Stimulated activated naive B cell treated with anti-CD40 and anti-IgM and Interleukin-4, amounts not matched to agents 10 μg/mL and 1 μg/mL and 100 μg/mL, for 72 hours (primary cell): Measurements from ENCODE around the gene RTTN.

Source experiments
- ATAC-seq, 2 donors: fragments of 150-1000 bp; cut with Tn5 transposase; replicated peaks; 2 replicates each; pipeline ENCODE4 v1.10.0; 2021; ENCODE audit warnings: moderate library complexity in 1 of 2
- DNase-seq: peaks from one replicate; pipeline ENCODE4 v3.0.0; 2021
- H3K27ac Mint-ChIP-seq: one replicate; pipeline ENCODE4 v1.8.0; 2022; ENCODE audit warnings: mild to moderate bottlenecking, mixed read lengths
- H3K27me3 Mint-ChIP-seq, 2 donors: one replicate each; pipeline ENCODE4 v1.8.0; 2022; ENCODE audit warnings: mixed read lengths in 2 of 2
- H3K36me3 Mint-ChIP-seq, 2 donors: one replicate each; pipeline ENCODE4 v1.8.0; 2022; ENCODE audit warnings: mixed read lengths in 2 of 2, mild to moderate bottlenecking in 1 of 2
- H3K4me1 Mint-ChIP-seq, 2 donors: one replicate each; pipeline ENCODE4 v1.8.0; 2022; ENCODE audit warnings: mixed read lengths in 2 of 2, mild to moderate bottlenecking in 1 of 2
- H3K4me3 Mint-ChIP-seq, 2 donors: one replicate each; pipeline ENCODE4 v1.8.0; 2022; ENCODE audit warnings: mild to moderate bottlenecking in 2 of 2, mixed read lengths in 2 of 2, moderate library complexity in 1 of 2
- H3K9me3 Mint-ChIP-seq, 2 donors: one replicate each; pipeline ENCODE4 v1.8.0; 2022; ENCODE audit warnings: mixed read lengths in 2 of 2, mild to moderate bottlenecking in 1 of 2

Gene RTTN

GRCh38 chr18:70228536-70228935 lies 23.0 kb upstream of the RTTN start:
- DNase-seq, result no peak
- H3K4me1 Mint-ChIP-seq, result peaks cover 0 to 6% of the 10 kb centered on the region in 2 donors
- no peak overlapping the region for H3K4me3 Mint-ChIP-seq
- peaks cover 21 to 29% of the 10 kb centered on the region in 2 donors for H3K27me3 Mint-ChIP-seq
- peaks cover 9 to 10% of the 10 kb centered on the region in 2 donors for H3K9me3 Mint-ChIP-seq
- no peaks in the 10 kb centered on the region for H3K36me3 Mint-ChIP-seq
- peak; percentile 56 to 68 for ATAC-seq
- H3K27ac Mint-ChIP-seq, result no peak overlapping the region

DNA sequence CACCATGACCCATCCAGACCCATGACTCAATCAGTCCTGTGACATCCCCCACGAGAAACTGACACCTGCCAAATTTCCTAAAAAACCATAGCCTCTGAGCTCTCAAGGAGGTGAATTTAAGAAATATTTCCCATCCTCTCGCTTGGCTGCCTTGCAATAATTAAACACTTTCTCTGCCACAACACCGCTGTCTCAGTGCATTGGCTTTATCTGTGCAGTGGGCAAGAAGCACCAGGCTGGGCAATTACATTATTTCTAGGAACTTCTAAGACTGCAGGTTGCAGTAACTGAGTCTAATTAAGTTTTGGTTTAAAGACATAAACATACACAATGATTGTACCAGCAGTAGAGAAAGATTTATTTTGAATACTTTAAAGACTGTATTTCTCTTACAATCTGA lies 22.0 kb upstream of the RTTN start:
- H3K4me3 Mint-ChIP-seq, result no peak overlapping the region
- H3K4me1 Mint-ChIP-seq, result peaks cover 0 to 6% of the 10 kb centered on the region in 2 donors
- peaks cover 18 to 34% of the 10 kb centered on the region in 2 donors for H3K27me3 Mint-ChIP-seq
- H3K27ac Mint-ChIP-seq, result no peak overlapping the region
- H3K9me3 Mint-ChIP-seq, result peaks cover 9 to 10% of the 10 kb centered on the region in 2 donors
- DNase-seq (no peak), ATAC-seq (no peak)
- H3K36me3 Mint-ChIP-seq, result no peaks in the 10 kb centered on the region

- DNase-seq (no peak), ATAC-seq (no peak)
- Mint-ChIP-seq H3K4me1 (no peaks in the 10 kb centered on the region), H3K36me3 (no peaks in the 10 kb centered on the region), H3K4me3 (no peak overlapping the region), H3K27ac (no peak overlapping the region), H3K9me3 (peaks cover 0 to under 1% of the 10 kb centered on the region in 2 donors), H3K27me3 (peaks cover 35 to 40% of the 10 kb centered on the region in 2 donors)
These were observed 16.4 kb upstream of the RTTN start for GRCh38 chr18:70221915-70222278.

GRCh38 chr18:70221156-70221914 lies 15.8 kb upstream of the RTTN start:
- Mint-ChIP-seq H3K27ac (no peak overlapping the region), H3K9me3 (no peaks in the 10 kb centered on the region), H3K36me3 (no peaks in the 10 kb centered on the region), H3K4me3 (no peak overlapping the region), H3K27me3 (peaks cover 39 to 40% of the 10 kb centered on the region in 2 donors), H3K4me1 (no peaks in the 10 kb centered on the region)
- DNase-seq (no peak), ATAC-seq (no peak)

GRCh38 chr18:70220628-70221027 lies 15.1 kb upstream of the RTTN start:
- H3K27me3 Mint-ChIP-seq, result peaks cover 40 to 42% of the 10 kb centered on the region in 2 donors
- no peaks in the 10 kb centered on the region for H3K9me3 Mint-ChIP-seq
- no peak for DNase-seq
- no peaks in the 10 kb centered on the region for H3K4me1 Mint-ChIP-seq
- no peak overlapping the region for H3K4me3 Mint-ChIP-seq
- no peaks in the 10 kb centered on the region for H3K36me3 Mint-ChIP-seq
- ATAC-seq, result no peak
- H3K27ac Mint-ChIP-seq, result no peak overlapping the region

- Mint-ChIP-seq H3K27me3 (peaks cover 45 to 46% of the 10 kb centered on the region in 2 donors), H3K36me3 (no peaks in the 10 kb centered on the region), H3K4me3 (no peak overlapping the region), H3K9me3 (no peaks in the 10 kb centered on the region), H3K27ac (no peak overlapping the region), H3K4me1 (no peaks in the 10 kb centered on the region)
- DNase-seq (no peak), ATAC-seq (no peak)
These were observed 14.2 kb upstream of the RTTN start for GRCh38 chr18:70219688-70220087.

GRCh38 chr18:70216788-70217187 lies 11.3 kb upstream of the RTTN start:
- H3K27me3 Mint-ChIP-seq, result peaks cover 40 to 59% of the 10 kb centered on the region in 2 donors
- no peaks in the 10 kb centered on the region for H3K9me3 Mint-ChIP-seq
- DNase-seq, result no peak
- no peak overlapping the region for H3K27ac Mint-ChIP-seq
- no peak overlapping the region for H3K4me3 Mint-ChIP-seq
- H3K36me3 Mint-ChIP-seq, result no peaks in the 10 kb centered on the region
- H3K4me1 Mint-ChIP-seq, result no peaks in the 10 kb centered on the region
- no peak for ATAC-seq

DNA sequence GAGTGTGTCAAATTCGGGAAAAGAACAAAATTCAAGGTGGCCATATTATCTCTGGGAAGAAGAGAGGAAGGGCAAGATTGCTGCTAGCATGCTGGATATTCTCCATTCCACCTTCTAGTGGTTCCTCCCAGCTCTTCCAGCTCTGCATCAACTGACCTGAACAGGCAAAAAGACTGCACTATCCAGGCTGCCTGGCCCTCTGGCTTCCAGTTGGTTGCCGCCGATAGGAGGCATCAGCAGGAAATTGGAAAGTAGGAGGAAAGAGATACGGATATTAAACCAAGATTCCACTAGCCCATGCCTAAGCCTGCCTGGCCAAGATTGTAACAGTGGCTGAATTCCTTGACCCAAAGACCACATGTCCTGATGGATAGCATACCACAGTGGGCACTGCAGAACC lies 1.7 kb upstream of the RTTN start:
- Mint-ChIP-seq H3K36me3 (peaks cover 1 to 2% of the 10 kb centered on the region in 2 donors), H3K27ac (no peak overlapping the region), H3K4me1 (peaks cover 5 to 12% of the 10 kb centered on the region in 2 donors), H3K27me3 (peaks cover 4 to 6% of the 10 kb centered on the region in 2 donors), H3K4me3 (peak overlapping the region; percentile 56 to 77), H3K9me3 (no peaks in the 10 kb centered on the region)
- DNase-seq, result no peak
- no peak for ATAC-seq

GRCh38 chr18:70200286-70200685 lies 5.2 kb downstream of the RTTN start:
- no peaks in the 10 kb centered on the region for H3K9me3 Mint-ChIP-seq
- H3K27ac Mint-ChIP-seq, result no peak overlapping the region
- no peaks in the 10 kb centered on the region for H3K27me3 Mint-ChIP-seq
- no peak overlapping the region for H3K4me3 Mint-ChIP-seq
- peaks cover 5 to 14% of the 10 kb centered on the region in 2 donors for H3K4me1 Mint-ChIP-seq
- peaks cover 16 to 34% of the 10 kb centered on the region in 2 donors for H3K36me3 Mint-ChIP-seq
- DNase-seq (no peak), ATAC-seq (no peak)

DNA sequence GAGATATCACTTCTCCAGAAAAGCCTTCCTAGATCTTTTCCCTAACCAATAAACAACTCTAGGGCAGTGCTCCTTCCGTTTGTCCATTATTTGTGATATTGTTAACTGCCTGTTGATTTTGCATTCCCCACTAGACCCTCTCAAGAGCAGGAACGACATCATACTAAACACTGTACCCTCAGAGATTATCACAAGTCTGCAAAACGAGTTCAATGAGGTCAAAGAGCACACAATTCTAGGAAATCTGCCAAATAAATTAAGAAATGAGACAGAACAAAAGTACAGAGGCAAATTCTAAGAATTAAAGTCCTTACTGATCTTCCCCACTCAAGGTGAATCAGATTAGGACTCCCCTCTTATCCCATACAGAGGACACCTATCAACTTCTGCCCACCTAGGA lies 7.6 kb downstream of the RTTN start:
- DNase-seq (no peak), ATAC-seq (no peak)
- Mint-ChIP-seq H3K27ac (no peak overlapping the region), H3K9me3 (no peaks in the 10 kb centered on the region), H3K36me3 (peaks cover 31 to 51% of the 10 kb centered on the region in 2 donors), H3K4me3 (no peak overlapping the region), H3K27me3 (no peaks in the 10 kb centered on the region), H3K4me1 (peaks cover 12 to 30% of the 10 kb centered on the region in 2 donors)

- Mint-ChIP-seq H3K9me3 (no peaks in the 10 kb centered on the region), H3K36me3 (peaks cover 28 to 48% of the 10 kb centered on the region in 2 donors), H3K4me3 (no peak overlapping the region), H3K27me3 (no peaks in the 10 kb centered on the region), H3K27ac (no peak overlapping the region), H3K4me1 (peaks cover 12 to 30% of the 10 kb centered on the region in 2 donors)
- no peak for ATAC-seq
- no peak for DNase-seq
These were observed 8.5 kb downstream of the RTTN start for GRCh38 chr18:70197026-70197425.

DNA sequence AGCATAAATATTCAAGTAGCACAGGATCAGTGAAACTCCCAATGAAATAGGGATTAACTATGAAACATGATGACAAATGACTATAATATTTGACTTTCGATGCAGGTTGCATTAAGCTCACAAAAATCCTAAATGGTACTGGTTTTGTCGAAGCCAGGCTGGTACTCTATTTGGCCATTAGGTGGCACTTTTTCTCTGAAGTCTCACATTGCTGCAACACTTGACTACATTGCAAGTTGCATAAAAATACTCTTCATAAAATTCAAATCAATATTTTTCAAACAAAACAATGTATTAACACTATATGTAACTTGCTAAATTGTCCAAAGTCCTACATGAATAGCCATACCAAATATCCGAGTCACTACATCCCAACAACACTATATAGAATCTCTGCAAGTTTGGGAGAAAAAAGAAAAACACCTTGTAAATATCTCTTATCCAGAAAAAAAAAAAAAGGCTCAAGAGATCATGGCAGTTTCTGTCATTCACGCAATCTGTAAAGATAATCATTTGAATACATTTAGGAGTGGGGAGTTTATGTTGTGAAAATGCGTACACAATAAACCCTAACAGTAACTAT lies 9.5 kb downstream of the RTTN start:
- no peak overlapping the region for H3K27ac Mint-ChIP-seq
- H3K4me1 Mint-ChIP-seq, result peaks cover 12 to 30% of the 10 kb centered on the region in 2 donors

GRCh38 chr18:70195014-70195614 lies 10.4 kb downstream of the RTTN start:
- H3K36me3 Mint-ChIP-seq, result peaks cover 27 to 49% of the 10 kb centered on the region in 2 donors
- H3K4me3 Mint-ChIP-seq, result peak overlapping the region; percentile 1 to 47
- DNase-seq (no peak), ATAC-seq (peak; percentile 76 to 78)
- no peaks in the 10 kb centered on the region for H3K9me3 Mint-ChIP-seq
- peaks cover 12 to 30% of the 10 kb centered on the region in 2 donors for H3K4me1 Mint-ChIP-seq
- H3K27me3 Mint-ChIP-seq, result no peaks in the 10 kb centered on the region
- H3K27ac Mint-ChIP-seq, result peak overlapping the region; percentile 81

More for the DNA sequence above, 9.5 kb downstream of the RTTN start:
- H3K27me3 Mint-ChIP-seq, result no peaks in the 10 kb centered on the region
- DNase-seq (no peak), ATAC-seq (no peak)
- H3K36me3 Mint-ChIP-seq, result peaks cover 24 to 49% of the 10 kb centered on the region in 2 donors
- H3K4me3 Mint-ChIP-seq, result no peak overlapping the region
- H3K9me3 Mint-ChIP-seq, result no peaks in the 10 kb centered on the region

GRCh38 chr18:70194227-70194890 lies 11.1 kb downstream of the RTTN start:
- Mint-ChIP-seq H3K27me3 (no peaks in the 10 kb centered on the region), H3K9me3 (no peaks in the 10 kb centered on the region), H3K36me3 (peaks cover 32 to 52% of the 10 kb centered on the region in 2 donors), H3K4me3 (peak overlapping the region in 1 of 2 donors; percentile 15), H3K4me1 (peaks cover 12 to 30% of the 10 kb centered on the region in 2 donors), H3K27ac (peak overlapping the region; percentile 72)
- DNase-seq, result peak; percentile 8
- peak; percentile 85 for ATAC-seq
